Adrenal gland (tissue), 12 donors: ENCODE results near the gene ENDOU. TPM values are rescaled to one million over a fixed set of nuclear protein-coding genes. Genes with fewer than 3 reads are reported as not detected.
"Not testable (repeated sequence)": the region's sequence is repeated elsewhere in the genome, so short reads cannot be mapped to it uniquely, and the experiment has no call there.

Experiments used
- DNase-seq, 7 donors: peaks; one replicate each; pipeline ENCODE4 v3.0.0-alpha.2; 2019 to 2020
- H3K27ac ChIP-seq, 5 donors: fragments of 200-600 bp; sonication (generic) in 4 of 5; 1 replicate in 3 of 5; 2 replicates in 2 of 5; pipeline versions ENCODE4 v1.5.1 to v1.8.0; 2016 to 2020; ENCODE audit warnings: mild to moderate bottlenecking in 1 of 5
- H3K27me3 ChIP-seq: fragments of 200-600 bp; 2 replicates; pipeline ENCODE4 v1.8.0; 2021
- H3K36me3 ChIP-seq, 2 donors: fragments of 200-600 bp; replicated peaks in 1 of 2; 1 replicate in 1 of 2; 2 replicates in 1 of 2; pipeline versions ENCODE4 v1.5.1 to v1.8.0; 2018 to 2022
- H3K4me1 ChIP-seq, 2 donors: fragments of 200-600 bp; replicated peaks in 1 of 2; 1 replicate in 1 of 2; 2 replicates in 1 of 2; pipeline versions ENCODE4 v1.5.1 to v1.8.0; 2018 to 2021
- H3K4me3 ChIP-seq, 4 donors: fragments of 200-600 bp; sonication (generic) in 3 of 4; one replicate each; pipeline ENCODE4 v1.5.1; 2016 to 2018
- H3K9me3 ChIP-seq, 3 donors: fragments of 200-600 bp; sonication (generic) in 1 of 3; replicated peaks in 1 of 3; 1 replicate in 2 of 3; 2 replicates in 1 of 3; pipeline versions ENCODE4 v1.5.1 to v1.8.0; 2016 to 2021
- POLR2A ChIP-seq, 2 donors: fragments of 450-650 bp; IDR thresholded peaks; one replicate each; pipeline ENCODE4 v1.6.1; 2017; ENCODE audit warnings: antibody characterized with exemption in 2 of 2, mild to moderate bottlenecking in 2 of 2, moderate library complexity in 1 of 2
- WGBS, 4 donors: extraction: QIAGEN DNeasy Blood & Tissue Kit in 2 of 4; methylation state at CpG; one replicate each; pipeline versions ENCODE4 v1.1.5 to v1.1.7; 2013 to 2017; 5-methylcytosine and 5-hydroxymethylcytosine counted together
- intact Hi-C, 2 donors: fragments of 100-400 bp; cut with DNase I; formaldehyde crosslinking; loops; one replicate each; pipeline versions ENCODE4 v1.14.1 to v1.15.0; 2022 to 2023
- polyA plus RNA-seq, 3 donors: library from polyadenylated mRNA; stranded (reverse); fragments of 200-250 nt in 2 of 3; fragments of 350-450 nt in 1 of 3; fragmentation: Illumina TruSeq in 1 of 3; extraction: RNeasy Lipid Tissue Mini Kit (QIAGEN cat#74804) in 1 of 3; gene quantifications; one replicate each; pipeline ENCODE4 v1.2.3, GENCODE V29; 2013 to 2014
- total RNA-seq, 9 donors: library from RNA; depleted of rRNA in 4 of 9; stranded (reverse); fragments of >200 nt in 4 of 9; fragments of 120-200 nt in 1 of 9; fragmentation: NEBNext Ultra II Directional in 1 of 9; extraction: Animal tissue kit (Norgen Biotek cat#: 25700) in 1 of 9; gene quantifications; one replicate each; pipeline versions ENCODE4 v1.1.0 to v1.2.4, GENCODE V29; 2013 to 2023
- donor health status: healthy with polysubstance abuse.
- donor health status: Bipolar disorder and iron deficiency.
- donor health status: DM: yes; HTN: yes; CAD: no.
- donor health status: DM: no; HTN: no; CAD: no.
- donor health status: DM: no; HTN: no; CAD: no.
- donor health status: DM: yes; HTN: yes; CAD: no.

ENDOU gene
- total and polyA plus RNA-seq, 12 donors, result 0.11 to 2.6 (median 0.19) TPM; not detected in 3

GRCh38 chr12:47672068-47672467, 53.2 kb downstream of the ENDOU start:
- H3K9me3 ChIP-seq, result no peaks in the 10 kb centered on the region

GRCh38 chr12:47667935-47668334, 57.4 kb downstream of the ENDOU start:
- H3K4me3 ChIP-seq, H3K27ac ChIP-seq, H3K4me1 ChIP-seq, intact Hi-C loops, DNase-seq, H3K27me3 ChIP-seq, H3K9me3 ChIP-seq: not testable (repeated sequence)
- H3K36me3 ChIP-seq, result peaks cover 0 to 23% of the 10 kb centered on the region in 2 donors
- 93 to 97% (median 95%) methylated on average over 6 of the region's 6 CpGs for WGBS, 4 donors

More at GRCh38 chr12:47672068-47672467, 53.2 kb downstream of the ENDOU start:
- Histone ChIP-seq H3K4me1 (no peaks in the 10 kb centered on the region), H3K27ac (no peak overlapping the region), H3K4me3 (no peak overlapping the region), H3K36me3 (peaks cover 0 to 23% of the 10 kb centered on the region in 2 donors), H3K27me3 (no peaks in the 10 kb centered on the region)
- no peak for TF ChIP-seq POLR2A (IDR thresholded peaks at IDR 0.05)
- intact Hi-C loops, result no loop called here
- no peak for DNase-seq
- 95 to 97% (median 96%) methylated on average over 2 of the region's 2 CpGs for WGBS, 4 donors

Other genes starting within 250 kb of the ENDOU start
- 10 to 100 TPM in 8 of 9 donors, 1 to 10 TPM in 1; 9.1 to 29.8 (median 17.4) TPM for gene RPAP3, start 19.5 kb downstream of the ENDOU start, total RNA-seq
- 10 to 100 TPM in 1 of 3 donors, 1 to 10 TPM in 2; 7.3 to 56.1 (median 7.3) TPM for gene RPAP3, start 19.5 kb downstream of the ENDOU start, polyA plus RNA-seq
- 10 to 100 TPM in 3 of 9 donors, 1 to 10 TPM in 6; 2.4 to 14.6 (median 8.8) TPM for gene RAPGEF3, start 33.4 kb upstream of the ENDOU start, total RNA-seq
- 10 to 100 TPM in 2 of 3 donors, 1 to 10 TPM in 1; 1.4 to 69.4 (median 43.8) TPM for gene RAPGEF3, start 33.4 kb upstream of the ENDOU start, polyA plus RNA-seq
- gene SLC48A1, start 47.7 kb upstream of the ENDOU start, total RNA-seq, result 10 to 100 TPM in 8 of 9 donors, 1 to 10 TPM in 1; 8.5 to 91.9 (median 65.9) TPM
- gene SLC48A1, start 47.7 kb upstream of the ENDOU start, polyA plus RNA-seq, result 10 to 100 TPM; 36.3 to 51.0 (median 44.8) TPM
- 100 to 1,000 TPM in 5 of 9 donors, 10 to 100 TPM in 3, 1 to 10 TPM in 1; 9.1 to 178 (median 142) TPM for gene HDAC7, start 94.4 kb upstream of the ENDOU start, total RNA-seq
- gene HDAC7, start 94.4 kb upstream of the ENDOU start, polyA plus RNA-seq, result 100 to 1,000 TPM; 110 to 184 (median 164) TPM
- 10 to 100 TPM in 8 of 9 donors, 1 to 10 TPM in 1; 6.9 to 80.1 (median 21.0) TPM for gene VDR, start 179.5 kb upstream of the ENDOU start, total RNA-seq
- 10 to 100 TPM in 2 of 3 donors, 1 to 10 TPM in 1; 7.5 to 64.7 (median 15.8) TPM for gene VDR, start 179.5 kb upstream of the ENDOU start, polyA plus RNA-seq
- 100 to 1,000 TPM in 3 of 9 donors, 10 to 100 TPM in 6; 28.8 to 119 (median 61.1) TPM for gene TMEM106C, start 238.1 kb upstream of the ENDOU start, total RNA-seq
- gene TMEM106C, start 238.1 kb upstream of the ENDOU start, polyA plus RNA-seq, result 10 to 100 TPM; 24.6 to 51.6 (median 31.5) TPM